GM15510 (cell line): ENCODE measurements around the gene ETV6.
A peak's percentile ranks its signal among the peaks of the same experiment; 100 is the strongest.

Experiments used
- POLR2A ChIP-seq: IDR thresholded peaks from 3 replicates; pipeline ENCODE4 v1.6.1; 2011; ENCODE audit warnings: borderline replicate concordance; ENCODE audit not compliant: insufficient read length; ENCODE audit errors: extremely low read depth

The ETV6 gene

DNA sequence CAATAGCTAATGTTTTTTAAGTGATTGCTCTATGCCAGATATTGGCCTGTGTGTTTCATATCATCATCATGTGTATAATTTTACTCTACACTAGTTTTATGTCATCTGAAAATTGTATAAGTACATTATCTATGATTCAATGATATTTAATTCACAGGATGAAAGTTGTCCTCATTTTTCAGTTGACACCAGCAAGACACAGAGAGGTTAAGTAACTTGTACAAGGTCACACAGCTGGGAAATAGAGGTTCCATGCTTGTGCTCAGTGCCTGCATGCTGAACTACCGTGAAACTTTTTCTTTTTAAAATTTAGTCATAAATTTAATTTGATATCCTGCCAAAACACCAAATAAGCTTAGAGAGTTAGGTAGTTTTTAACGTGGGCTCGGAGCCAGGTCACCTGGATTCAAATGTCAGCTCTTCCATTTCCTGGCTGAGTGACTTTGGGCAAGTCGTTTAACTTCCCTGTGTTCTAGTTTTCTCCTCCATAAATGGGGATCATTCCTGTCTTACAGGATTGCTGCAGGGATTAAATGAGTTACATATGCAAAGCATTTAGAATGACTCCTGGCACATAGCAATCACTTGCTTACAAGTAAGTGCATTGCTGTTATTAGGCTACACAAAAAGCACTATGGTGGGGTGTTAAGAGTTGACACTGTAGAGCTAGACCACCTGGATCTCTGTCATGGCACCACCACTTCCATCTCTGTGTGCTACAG, 183.9 kb downstream of the ETV6 start:
- TF ChIP-seq POLR2A, result no peak

DNA sequence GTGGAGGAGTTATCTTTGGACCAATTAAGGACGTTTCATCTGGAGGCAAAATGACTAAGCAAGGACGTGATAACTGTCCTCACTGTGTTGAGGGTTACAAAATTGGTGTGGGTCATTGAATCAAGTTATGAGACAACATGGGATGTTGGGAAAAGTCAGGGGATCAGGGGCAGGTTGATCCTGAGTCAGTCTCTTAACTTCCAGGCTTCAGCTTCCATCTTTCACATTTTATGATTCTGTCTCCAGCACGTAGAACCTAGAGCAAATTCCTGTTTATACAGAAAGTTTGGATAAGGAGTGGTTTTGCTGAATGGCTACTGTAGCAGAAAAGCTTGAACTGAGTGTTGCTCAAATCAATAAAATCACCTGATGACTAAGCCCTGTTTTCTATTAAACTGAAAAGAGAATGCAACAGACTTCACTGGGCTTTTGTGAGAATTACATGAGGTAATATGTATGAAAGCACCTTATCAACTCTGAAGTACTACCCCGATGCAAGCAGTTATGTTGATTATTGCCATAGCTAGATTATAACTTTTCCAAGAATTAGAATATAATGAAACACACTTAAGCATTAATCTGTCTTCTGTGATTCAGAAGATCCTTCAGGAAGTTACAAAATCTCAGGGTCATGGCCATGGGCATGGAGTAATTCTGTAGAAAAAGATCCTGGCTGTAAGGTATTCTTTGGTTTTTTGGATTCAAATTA, 184.8 kb downstream of the ETV6 start:
- no peak for TF ChIP-seq POLR2A

DNA sequence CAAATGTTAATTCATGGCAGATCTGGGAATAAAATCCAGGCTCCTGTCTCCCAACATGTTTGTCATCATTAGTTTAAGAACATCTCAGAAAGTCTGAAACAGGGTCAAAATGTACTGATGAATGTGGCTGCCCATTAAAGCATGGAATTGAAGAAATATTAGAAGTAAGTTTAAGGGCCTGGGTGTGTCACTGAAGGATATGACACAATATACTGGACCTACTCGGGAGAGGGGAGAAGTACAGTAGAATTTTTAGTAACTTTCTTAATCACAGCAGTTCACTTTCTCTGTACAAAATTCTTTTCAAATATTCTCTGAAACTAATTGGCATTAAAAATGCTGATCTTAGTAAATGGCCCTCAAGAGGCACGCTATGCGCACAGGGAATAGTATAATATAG, 185.5 kb downstream of the ETV6 start:
- TF ChIP-seq POLR2A, result no peak

DNA sequence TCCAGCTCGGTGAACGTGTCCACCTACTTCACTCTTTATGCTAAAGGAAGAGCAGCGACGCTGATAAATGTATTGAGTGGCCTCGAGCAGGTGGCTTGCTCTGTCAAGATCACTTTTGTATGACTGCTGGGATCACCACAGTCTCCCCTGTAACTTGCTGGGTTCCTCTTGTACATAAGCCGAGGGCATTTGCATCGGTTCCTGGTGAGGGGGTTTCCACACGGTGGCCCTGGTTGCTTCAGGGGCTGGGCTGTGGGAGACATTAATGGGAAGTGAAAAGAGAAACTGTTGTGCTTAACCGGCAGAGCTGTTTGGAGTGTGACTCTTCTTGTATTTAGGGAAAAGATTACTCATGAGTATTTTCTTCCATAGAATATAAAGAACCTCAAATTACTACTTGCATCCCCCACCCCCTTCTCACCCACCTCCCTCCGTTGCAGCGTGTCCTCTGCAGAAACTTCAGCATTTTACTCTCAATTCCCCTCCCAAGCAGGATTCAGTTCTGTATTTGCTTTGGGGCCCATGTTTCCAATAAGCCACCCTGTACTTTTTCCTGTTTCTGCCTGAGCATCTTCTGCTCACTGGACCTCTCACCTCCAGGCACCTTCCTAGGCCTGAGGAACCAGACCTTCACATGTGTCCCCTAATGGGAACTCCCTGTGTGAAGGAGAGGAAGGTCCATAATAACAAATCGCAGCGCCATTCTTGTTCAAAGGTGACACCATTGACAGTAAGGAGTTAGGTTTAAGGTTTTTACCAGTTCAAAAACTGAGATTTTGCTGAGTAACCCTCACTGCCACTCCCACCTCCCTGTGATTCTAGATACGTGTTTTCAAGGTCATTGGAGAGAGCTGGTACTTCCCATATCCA, 187.0 kb downstream of the ETV6 start:
- TF ChIP-seq POLR2A, result peak; percentile 54

DNA sequence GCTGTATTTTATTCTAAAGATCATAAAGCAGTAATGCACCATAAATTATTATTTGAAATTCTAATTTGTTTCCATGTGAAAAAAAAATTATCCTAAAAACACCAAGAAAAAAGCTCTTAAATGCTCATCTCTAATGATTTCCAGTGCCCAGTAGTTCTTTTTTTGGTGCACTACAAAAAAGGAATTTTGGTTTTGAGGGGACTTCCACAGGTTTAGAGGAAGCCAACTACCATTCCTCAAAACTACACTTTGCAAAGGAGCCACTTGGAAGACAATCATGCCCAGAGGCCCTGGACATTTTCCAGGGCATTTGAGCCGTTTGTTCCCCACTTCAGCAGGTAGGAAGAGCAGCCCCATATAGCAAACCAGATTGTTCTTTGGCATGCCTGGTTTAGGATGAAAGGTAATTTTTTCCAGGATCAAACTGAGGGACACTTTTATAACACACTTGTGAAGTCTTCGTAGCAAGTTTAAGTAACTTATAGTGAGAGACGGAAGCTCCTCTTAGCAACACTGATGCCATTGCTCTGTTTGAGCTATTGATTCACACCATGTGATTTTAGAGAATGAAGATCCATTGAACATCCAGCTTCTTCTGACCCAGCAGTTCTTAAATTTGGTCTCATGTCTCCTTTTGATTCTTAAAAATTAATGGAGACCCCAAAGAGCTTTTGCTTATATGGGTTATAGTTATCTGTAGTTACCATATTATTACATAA, 187.9 kb downstream of the ETV6 start:
- TF ChIP-seq POLR2A, result no peak

DNA sequence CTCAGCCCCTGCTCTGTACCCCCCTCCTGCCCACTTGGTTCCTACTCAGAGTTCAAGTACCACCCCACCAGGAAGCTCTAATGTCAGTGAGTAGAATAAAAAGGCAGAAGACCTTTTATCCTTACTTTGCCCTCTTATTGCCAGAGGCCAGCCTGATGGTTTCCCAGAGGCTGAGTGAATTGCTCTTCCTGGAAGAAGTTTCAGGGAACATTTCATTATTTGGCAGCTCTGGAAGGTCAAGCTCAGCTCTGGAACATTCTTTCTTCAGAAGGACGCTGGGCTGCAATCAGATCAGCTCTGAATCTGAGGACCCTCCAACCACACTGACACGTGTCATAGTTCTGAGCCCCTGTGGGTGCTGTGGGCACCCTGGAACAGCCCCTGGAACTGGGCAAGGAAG, 188.9 kb downstream of the ETV6 start:
- TF ChIP-seq POLR2A, result no peak

DNA sequence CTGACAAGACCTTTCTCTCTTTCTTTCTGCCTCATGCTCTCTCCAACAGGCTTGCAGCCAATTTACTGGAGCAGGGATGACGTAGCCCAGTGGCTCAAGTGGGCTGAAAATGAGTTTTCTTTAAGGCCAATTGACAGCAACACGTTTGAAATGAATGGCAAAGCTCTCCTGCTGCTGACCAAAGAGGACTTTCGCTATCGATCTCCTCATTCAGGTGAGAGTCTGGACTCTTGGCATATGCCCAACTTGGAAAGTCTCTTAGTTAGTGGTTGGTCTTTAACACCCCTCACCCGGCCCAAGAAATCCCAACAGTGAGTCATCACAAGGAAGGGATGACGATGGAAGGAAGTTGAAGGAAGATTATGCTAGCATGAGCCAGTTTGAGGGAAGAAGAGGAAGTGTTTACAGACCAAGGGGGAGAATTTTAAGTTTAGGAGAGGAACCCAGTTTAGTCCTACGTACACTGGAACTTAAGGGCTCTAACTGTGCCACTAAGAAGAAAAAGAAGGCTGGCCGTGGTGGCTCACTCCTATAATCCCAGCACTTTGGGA, 189.7 kb downstream of the ETV6 start:
- TF ChIP-seq POLR2A, result no peak

DNA sequence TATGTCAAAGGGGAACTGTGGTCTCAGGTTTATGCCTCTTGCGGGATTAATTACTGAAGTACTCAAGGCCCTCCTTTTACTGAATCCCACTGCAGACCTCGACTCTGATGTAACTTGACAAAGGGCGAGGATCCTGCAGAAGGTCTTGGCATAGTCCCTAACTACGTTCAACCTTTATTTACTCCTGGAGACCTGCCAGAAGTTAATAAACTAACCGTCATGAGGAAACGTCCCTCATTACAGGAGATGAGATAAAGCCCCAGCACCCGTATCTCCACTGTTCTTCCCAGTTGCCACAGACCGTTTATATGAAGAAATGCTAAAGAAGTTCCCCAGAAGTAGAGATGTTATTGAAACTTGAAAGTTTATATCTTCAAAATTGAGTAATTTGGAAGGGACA, 190.9 kb downstream of the ETV6 start:
- no peak for TF ChIP-seq POLR2A

DNA sequence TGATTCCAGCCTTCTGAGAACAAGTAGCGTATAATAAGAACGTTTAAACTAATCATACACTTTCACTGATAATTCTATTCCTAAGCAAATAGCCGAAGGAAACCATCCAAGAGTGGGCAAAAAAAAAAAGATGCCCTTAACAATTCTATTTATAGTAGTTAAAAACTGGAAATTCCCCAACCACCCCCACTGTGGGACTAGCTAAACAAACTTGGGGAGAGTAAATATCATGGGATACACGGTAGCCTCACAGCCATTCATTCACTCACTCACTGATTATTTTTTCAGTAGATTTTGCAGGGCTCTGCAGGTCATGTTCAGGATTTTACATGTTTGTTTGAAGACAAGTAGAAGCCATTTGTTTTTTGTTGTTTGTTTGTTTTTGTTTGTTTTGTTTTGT, 197.0 kb downstream of the ETV6 start:
- no peak for TF ChIP-seq POLR2A

DNA sequence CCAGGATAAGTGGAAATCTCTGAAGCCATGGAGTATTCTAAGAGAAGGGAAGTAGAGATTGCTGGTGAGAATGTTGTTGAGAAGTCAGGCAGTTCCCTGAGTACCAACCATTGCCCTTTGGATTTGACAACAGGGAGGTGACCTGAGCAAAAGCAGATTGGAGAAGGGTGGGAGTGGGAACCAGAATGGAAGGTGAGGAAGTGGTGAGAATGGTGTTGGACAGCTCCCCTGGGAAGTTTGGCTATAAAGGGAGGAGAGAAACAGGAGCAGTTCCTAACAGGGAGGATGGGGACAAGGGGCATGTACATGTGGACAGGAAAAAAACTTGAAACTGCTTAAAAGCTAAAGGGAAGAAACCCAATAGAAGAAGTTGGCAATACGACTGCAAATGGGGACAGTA, 198.1 kb downstream of the ETV6 start:
- TF ChIP-seq POLR2A, result no peak

DNA sequence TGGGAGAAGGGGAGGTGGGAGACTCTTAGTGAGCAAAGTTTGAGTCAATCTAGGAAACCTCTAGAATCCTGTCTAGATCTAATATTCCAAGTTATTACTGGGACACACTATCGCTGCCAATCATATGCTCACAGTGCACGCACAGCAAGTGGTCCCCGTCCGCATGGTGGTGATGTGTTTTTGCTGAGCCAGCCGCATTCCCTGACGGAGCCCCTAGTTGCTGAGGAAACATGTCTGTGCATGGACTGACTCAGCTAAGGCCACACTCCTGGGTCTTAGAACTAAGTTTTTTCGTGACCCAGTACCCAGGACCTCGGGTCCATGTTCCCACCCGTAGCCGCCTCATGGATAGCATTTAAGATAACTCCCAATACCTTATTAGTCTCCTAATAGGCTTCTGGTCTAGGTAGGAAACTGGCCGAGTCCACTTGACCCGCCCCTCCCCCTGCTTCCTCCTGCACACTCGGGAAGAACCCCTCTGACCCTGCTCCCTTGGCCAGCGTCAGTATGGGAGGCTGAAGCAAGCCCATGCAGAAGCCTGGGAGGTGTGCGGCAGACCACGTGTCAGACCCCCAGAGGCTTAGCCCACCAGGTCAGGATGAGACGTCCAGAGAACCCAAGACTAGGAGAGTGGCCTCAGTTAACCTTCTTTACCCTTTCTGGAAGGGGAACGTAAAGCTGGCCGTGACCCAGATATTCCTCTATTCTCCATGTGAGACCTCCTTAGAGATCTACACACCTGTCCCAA, 200.5 kb downstream of the ETV6 start:
- no peak for TF ChIP-seq POLR2A

DNA sequence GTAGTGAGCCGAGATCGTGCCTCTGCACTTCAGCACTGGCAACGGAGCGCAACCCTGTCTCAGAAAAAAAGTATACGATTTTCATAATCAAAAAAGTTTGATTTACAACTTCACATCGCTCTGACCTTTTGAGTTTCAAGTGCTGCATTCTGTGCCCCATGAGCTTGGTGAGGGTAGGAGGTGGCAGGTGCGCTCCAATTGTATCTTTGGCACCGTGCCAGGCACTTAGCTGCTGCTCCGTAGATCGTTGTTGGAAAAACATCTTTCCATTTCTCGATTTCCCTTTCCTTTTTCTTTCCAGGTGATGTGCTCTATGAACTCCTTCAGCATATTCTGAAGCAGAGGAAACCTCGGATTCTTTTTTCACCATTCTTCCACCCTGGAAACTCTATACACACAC, 203.7 kb downstream of the ETV6 start:
- TF ChIP-seq POLR2A, result no peak

DNA sequence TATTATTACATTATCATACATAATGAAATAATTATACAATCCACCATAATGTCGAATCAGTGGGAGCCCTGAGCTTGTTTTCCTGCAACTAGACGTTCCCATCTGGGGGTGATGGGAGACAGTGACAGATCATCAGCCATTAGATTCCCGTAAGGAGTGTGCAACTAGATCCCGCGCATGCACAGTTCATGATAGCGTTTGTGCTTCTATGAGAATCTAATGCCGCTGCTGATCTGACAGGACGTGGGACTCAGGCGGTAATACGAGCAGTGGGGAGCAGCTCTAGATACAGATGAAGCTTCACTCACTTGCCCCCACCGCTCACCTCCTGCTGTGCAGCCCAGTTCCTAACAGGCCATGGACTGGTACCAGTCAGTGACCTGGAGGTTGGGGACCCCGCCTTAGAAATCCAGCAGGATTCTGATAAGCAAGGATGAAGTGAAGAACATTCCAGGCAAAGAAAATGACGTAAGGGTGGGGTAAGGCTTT, 204.6 kb downstream of the ETV6 start:
- TF ChIP-seq POLR2A, result no peak

DNA sequence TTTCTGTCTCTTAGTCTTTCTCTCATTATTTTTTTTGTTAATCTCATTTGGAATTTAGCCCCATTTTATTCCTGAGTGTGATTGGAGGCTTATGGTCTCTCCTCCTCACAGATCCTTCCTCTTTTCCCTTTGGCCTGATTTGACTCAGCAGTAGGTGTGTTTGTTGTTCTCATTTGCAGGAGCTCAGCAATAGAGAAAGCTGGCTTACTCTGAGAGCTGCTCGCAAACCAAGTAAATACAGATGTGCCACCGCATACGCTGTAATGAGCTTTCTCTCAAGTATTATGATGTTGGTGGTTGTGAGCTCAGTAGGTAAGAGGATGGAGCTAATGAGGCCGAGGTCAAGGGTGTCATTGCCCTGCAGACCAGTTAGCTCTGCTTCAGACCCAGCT, 206.5 kb downstream of the ETV6 start:
- no peak for TF ChIP-seq POLR2A
